ENCODE measurements around the gene MIER2.

Gene MIER2

DNA sequence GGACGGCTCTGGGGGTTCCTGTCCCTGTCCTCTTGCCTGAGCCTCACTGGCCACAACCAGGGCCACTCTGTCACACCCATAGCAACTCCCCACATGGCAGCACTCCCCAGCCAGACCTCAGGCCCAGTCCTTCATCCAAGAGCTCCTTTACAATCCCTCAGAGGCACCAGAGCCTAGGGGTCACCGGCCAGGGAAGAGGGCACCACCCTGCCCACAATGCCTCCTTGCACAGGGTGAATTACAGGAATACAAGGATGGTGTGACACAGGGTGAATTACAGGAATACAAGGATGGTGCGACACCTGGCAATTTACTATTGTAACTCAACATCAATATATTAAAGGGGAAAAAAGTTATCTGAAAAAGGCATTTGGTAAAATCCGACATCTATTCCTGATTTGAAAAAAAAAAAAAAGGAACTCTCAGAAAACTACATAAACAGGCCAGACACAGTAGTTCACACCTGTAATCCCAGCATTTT, 16.5 kb downstream of the MIER2 start:
- peak in 1 of 3 experiments; percentile 36 for DNase-seq

GRCh38 chr19:327291-328024, 17.1 kb downstream of the MIER2 start:
- DNase-seq = no peak

- DNase-seq = no peak
Measured at GRCh38 chr19:326871-327270, 17.7 kb downstream of the MIER2 start.

GRCh38 chr19:325937-326565, 18.5 kb downstream of the MIER2 start:
- DNase-seq = no peak

DNA sequence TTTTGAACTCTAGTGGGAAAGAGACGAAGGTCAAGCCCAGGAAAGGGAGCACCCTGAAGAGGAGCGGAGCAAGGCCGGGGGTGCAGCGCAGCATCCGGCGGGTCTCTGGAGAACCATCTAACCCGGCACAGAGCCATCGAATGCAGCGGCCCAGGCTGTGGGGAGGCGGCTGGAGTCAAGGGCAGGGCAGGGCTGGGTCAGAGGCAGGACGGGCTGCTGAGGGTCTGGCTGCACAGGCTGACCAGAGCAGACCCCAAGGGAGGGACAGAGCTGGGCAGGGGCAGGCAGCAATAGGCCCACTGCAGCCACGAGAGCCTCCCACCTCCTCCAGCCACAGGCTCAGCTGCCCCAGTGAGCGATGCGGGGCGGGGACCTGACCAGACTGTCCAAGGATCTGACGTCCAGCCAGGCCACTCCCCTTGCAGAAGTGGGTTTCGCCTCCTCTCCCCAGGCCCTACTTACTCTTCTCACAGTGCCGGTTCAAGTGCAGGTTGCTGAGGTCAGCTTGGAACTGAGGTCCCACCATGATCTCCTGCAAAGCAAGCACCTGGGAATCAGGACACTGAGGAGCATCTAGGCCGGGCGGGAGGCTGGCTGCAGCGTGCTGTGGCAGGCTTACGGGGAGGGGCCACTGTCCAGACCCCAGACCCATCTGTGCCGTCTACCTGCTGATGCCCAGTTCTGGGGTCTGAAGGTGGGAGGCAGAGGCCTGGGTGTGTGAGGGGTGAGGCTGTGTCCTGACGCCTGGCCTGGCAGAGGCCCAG, 19.2 kb downstream of the MIER2 start:
- no peak for DNase-seq

DNA sequence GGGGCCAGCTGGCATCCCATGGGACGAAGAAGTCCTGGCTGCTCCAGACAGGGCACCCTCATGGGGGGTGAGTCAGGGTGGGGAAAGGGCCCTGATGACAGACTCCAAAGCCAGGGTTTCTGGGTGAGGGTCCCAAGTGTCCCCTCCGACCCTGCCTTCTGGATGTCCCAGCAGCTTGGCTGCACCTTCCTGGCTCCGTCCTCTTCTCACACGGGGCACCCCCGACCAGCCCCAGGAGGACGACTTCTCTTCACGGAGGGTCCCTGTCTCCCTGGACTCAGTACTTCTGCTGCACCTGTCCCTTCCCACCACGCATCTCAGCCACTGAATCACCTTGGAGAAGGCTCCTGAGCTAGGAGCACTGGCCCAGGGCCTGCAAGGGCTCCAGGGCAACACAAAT, 19.9 kb downstream of the MIER2 start:
- no peak for DNase-seq

- DNase-seq = no peak
Measured at GRCh38 chr19:322616-323015, 22.0 kb downstream of the MIER2 start.

DNA sequence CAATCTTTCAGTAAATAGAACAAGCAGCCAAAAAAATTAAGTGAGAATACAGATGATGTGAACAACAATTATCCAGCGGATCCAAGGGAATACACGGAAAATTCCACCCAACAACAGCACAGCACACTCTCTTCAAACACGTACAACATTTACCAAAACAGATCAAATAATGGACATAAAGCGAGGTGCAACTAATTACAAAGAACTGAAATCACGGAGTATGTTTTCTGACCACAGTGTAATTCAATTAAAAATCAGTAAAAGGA, 26.2 kb downstream of the MIER2 start:
- no peak for DNase-seq

GRCh38 chr19:317710-318508, 26.7 kb downstream of the MIER2 start:
- DNase-seq = no peak

DNA sequence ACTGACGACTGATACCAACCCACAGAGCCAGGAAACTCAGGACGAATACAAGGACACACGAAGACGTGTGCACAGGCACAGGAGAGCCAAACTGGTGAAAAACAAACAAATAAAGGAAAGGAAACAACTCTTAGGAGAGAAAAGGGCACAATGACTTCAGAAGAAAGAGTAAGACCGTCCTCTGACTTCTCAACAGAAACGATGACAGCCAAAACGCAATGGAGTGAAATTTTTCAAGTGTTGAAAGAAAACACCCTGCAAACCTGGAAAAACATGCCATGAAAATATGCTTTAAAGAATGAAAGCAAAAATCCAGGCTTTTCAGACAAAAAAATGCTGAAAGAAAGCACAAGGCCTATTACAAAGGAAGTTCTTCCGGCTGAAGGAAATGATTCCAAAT, 28.8 kb downstream of the MIER2 start:
- DNase-seq = no peak

DNA sequence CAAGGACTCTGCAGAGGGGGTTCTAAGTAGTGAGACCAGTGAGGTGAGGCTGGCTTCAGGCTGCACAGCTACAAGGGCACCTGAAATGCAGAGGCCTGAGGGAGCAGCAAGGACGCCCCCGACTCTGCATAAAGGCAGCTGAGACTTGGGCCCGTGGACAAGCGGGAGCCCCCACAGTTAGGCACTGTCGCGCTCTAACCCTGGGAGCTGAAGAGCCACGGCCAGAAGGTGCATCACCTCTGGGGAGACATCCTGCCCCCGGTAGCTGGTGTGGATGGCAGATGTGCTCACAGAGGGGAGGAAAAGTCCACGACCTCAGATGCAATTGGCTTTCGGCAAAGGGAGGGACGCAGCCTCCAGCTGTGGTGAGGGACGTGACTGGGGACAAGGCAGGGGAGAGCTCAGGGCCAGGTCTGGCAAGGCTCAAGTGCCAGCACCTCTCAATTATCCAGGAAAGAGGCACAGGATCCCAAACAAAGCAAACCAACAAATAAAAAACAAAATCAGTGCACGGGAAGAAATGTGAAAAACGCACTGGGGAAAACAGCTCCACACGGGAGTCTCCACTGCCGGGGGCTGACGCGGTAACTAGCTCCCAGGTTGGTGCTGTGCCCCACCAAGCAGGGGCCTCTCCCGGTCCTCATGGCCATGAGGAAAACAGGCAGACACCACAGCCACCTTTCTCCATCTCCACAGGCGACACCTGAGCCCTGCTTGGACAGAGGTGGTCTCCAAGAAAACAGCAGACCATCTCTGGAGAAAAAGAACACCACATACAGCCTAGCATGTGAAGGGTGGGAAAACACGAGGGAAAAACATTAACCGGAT, 30.4 kb downstream of the MIER2 start:
- no peak for DNase-seq

GRCh38 chr19:313169-313987, 31.2 kb downstream of the MIER2 start:
- DNase-seq = no peak

GRCh38 chr19:311813-312261, 32.8 kb downstream of the MIER2 start:
- DNase-seq = no peak

- no peak for DNase-seq
Measured at GRCh38 chr19:310781-311496, 33.7 kb downstream of the MIER2 start.

DNA sequence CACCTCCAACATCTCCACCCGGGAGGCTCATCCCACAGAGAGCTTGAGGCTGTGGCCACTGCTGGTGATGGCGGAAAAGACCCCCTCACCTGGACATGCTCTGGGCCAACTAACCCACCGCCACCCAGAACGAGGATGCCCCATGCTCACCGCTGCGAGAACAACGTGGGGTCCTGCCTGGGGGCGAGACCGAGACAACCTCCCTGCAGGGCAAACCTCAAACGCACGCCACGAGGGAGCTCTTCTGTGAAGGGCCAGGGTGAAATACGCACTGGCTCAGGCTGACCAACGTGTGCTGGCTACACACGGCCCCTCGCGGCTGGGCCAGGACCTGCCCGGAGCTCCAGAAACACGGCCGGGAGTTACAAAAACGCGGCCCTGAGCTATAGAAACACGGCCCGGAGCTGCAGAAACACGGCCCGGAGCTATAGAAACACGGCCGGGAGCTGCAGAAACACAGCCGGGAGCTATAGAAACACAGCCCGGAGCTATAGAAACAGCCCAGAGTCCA, 34.4 kb downstream of the MIER2 start:
- DNase-seq = no peak

DNA sequence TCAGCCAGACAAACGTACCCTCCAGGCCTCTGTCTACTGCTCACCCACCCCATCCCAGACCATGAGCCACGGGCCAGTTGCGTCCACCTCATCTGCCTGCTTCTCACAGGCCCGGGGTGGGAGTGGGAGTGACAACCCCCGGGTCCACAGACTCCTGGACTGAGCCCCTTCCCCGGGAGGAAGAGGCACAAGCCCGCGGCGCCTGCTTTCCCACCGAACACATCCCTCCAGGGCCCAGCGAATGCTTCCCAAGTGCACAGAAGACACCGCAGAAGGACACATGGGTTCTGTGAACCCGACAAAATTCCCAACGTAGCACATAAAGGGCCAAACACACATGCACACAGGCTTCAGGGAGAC, 35.4 kb downstream of the MIER2 start:
- DNase-seq = no peak

GRCh38 chr19:308471-309205, 36.0 kb downstream of the MIER2 start:
- no peak for DNase-seq

DNA sequence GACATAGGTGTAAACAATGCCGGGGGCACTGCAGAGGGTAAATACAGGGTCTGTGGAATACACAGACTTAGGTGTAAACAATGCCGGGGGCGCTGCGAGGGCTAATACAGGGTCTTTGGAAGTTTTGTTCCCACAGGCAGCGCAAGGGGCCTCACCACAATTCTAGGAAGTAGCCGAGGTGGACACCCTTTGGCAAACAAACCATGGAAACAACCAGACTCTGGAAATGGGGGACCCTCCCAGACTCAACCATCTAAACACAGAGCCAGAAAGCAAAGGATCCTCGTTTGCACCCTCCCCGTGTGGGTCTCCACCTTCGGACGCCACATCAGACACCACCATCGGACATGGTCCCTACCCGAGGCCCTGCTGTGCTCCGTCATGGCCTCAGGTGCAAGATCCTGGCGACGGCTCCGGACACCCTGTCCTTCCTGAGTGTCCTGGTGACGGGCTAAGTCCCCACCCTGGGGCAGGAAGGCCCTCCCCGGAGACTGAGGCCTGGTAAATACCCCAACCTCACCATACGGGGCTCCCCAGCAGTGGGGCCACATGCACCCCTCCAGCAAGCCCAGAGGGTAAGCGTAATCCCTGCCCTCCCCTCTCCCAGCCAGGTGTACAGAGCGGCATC, 36.7 kb downstream of the MIER2 start:
- DNase-seq = no peak

- no peak for DNase-seq
Measured at GRCh38 chr19:307111-307531, 37.5 kb downstream of the MIER2 start.
